K562 (cell line): ENCODE data around the gene TRIM32. TPM values are rescaled to one million over a fixed set of nuclear protein-coding genes. Genes with fewer than 3 reads are reported as not detected.

Source experiments
- ARID1B ChIP-seq: fragments of 450-650 bp; IDR thresholded peaks from 2 replicates; pipeline ENCODE4 v1.6.1; 2016; ENCODE audit warnings: antibody characterized with exemption, mild to moderate bottlenecking, inconsistent platforms
- BCL6 ChIP-seq: fragments of 250-450 bp; sonication (Bioruptor Pico); IDR thresholded peaks from 2 replicates; pipeline ENCODE4 v1.4.0; 2020
- ETS2 ChIP-seq: IDR thresholded peaks from 2 replicates; pipeline ENCODE4 v1.6.1; 2016; ENCODE audit warnings: borderline replicate concordance, missing genetic modification characterization, mild to moderate bottlenecking, moderate library complexity, missing compliant biosample characterization; ENCODE audit not compliant: poor library complexity, severe bottlenecking
- HNRNPK ChIP-seq: fragments of 200-400 bp; formaldehyde crosslinking; IDR thresholded peaks from one replicate; pipeline ENCODE4 v1.6.1; 2018; ENCODE audit warnings: mild to moderate bottlenecking, low read depth, low read length; ENCODE audit not compliant: poor library complexity, severe bottlenecking
- MYBL2 ChIP-seq, 2 experiments: fragments of 450-650 bp in 1 of 2; sonication (generic) in 1 of 2; formaldehyde crosslinking in 1 of 2; IDR thresholded peaks; 2 replicates each; pipeline versions ENCODE4 v1.6.1 to v1.8.1; 2017 to 2022; ENCODE audit warnings: borderline replicate concordance in 1 of 2, inconsistent platforms in 1 of 2, low read depth in 1 of 2, mild to moderate bottlenecking in 1 of 2, missing genetic modification reagents in 1 of 2, moderate library complexity in 1 of 2
- POLR2B ChIP-seq: fragments of 450-650 bp; IDR thresholded peaks from 2 replicates; pipeline ENCODE4 v1.6.1; 2018; ENCODE audit warnings: low read depth; ENCODE audit not compliant: partially characterized antibody
- PRDM10 ChIP-seq: fragments of 450-650 bp; IDR thresholded peaks from 2 replicates; pipeline ENCODE4 v1.6.1; 2018; ENCODE audit not compliant: partially characterized antibody
- RHOXF2B ChIP-seq: fragments of 250-450 bp; sonication (Bioruptor Pico); conservative IDR thresholded peaks from 2 replicates; pipeline ENCODE4 v1.5.1; 2021
- VEZF1 ChIP-seq: fragments of 200-800 bp; sonication (Bioruptor generic); IDR thresholded peaks from 2 replicates; pipeline ENCODE4 v1.6.1; 2017; ENCODE audit warnings: missing genetic modification characterization, missing compliant biosample characterization
- YY1 ChIP-seq, 3 experiments: IDR thresholded peaks; 2 replicates each; pipeline ENCODE4 v1.6.1; 2011; ENCODE audit warnings: low read length in 2 of 3, mild to moderate bottlenecking in 2 of 3, moderate library complexity in 2 of 3, borderline replicate concordance in 1 of 3, control low read depth in 1 of 3, low read depth in 1 of 3; ENCODE audit not compliant: insufficient read depth in 3 of 3, insufficient replicate concordance in 2 of 3, control insufficient read depth in 1 of 3, insufficient read length in 1 of 3; ENCODE audit errors: extremely low read depth in 1 of 3
- ZBTB11 ChIP-seq, 3 experiments: fragments of 200-800 bp in 1 of 3; fragments of 250-450 bp in 1 of 3; fragments of 450-650 bp in 1 of 3; sonication (Bioruptor Pico) in 1 of 3; sonication (Bioruptor generic) in 1 of 3; formaldehyde crosslinking in 1 of 3; IDR thresholded peaks; 2 replicates each; pipeline versions ENCODE4 v1.6.1 to v1.8.0; 2016 to 2022; ENCODE audit warnings: mild to moderate bottlenecking in 2 of 3, missing genetic modification characterization in 2 of 3, missing compliant biosample characterization in 1 of 3, moderate library complexity in 1 of 3
- ZNF589 ChIP-seq: fragments of 200-800 bp; sonication (Bioruptor generic); IDR thresholded peaks from 2 replicates; pipeline ENCODE4 v1.6.1; 2016; ENCODE audit warnings: low read depth, missing genetic modification characterization, missing compliant biosample characterization
- ZNF740 ChIP-seq, 3 experiments: fragments of 200-800 bp in 1 of 3; sonication (Bioruptor generic) in 1 of 3; sonication (generic) in 1 of 3; formaldehyde crosslinking in 1 of 3; IDR thresholded peaks; 2 replicates each; pipeline versions ENCODE4 v1.6.1 to v1.8.0; 2016 to 2022; ENCODE audit warnings: mild to moderate bottlenecking in 2 of 3, missing compliant biosample characterization in 2 of 3, missing genetic modification characterization in 2 of 3, missing genetic modification reagents in 1 of 3
- ZNF778 ChIP-seq: fragments of 450-650 bp; formaldehyde crosslinking; IDR thresholded peaks from 2 replicates; pipeline ENCODE4 v1.4.0; 2020; ENCODE audit warnings: mild to moderate bottlenecking, moderate library complexity
- polyA plus RNA-seq, 8 experiments: library from polyadenylated mRNA; depleted of rRNA in 4 of 8; stranded (reverse) in 5 of 8; unstranded in 3 of 8; fragments of >200 nt; fragmentation: Nextera tagmentation in 2 of 8; fragmentation: Illumina TruSeq in 1 of 8; extraction: Ambion mirVana in 2 of 8; extraction: Trizol in 1 of 8; gene quantifications; 2 replicates each; pipeline versions ENCODE4 v1.2.1 to v1.2.3, GENCODE V29; 2011 to 2014; ENCODE audit warnings: inconsistent platforms in 1 of 8, missing spikeins in 1 of 8
- total RNA-seq, 7 experiments: library from RNA; depleted of rRNA in 6 of 7; stranded (reverse); fragments of >200 nt in 6 of 7; fragmentation: Illumina TruSeq in 2 of 7; extraction: Trizol in 2 of 7; gene quantifications; 2 replicates each; pipeline versions ENCODE4 v1.2.1 to v1.2.3, GENCODE V29; 2011 to 2021; ENCODE audit warnings: low replicate concordance in 1 of 7

TRIM32 gene
- total and polyA plus RNA-seq, 9 of the 15 experiments (the other 6 are each of a cell fraction or from before 2014, with no cell fraction given) = 3.5 to 9.4 (median 5.9) TPM

- TF ChIP-seq ZNF740 (CRISPR knock-in tag; IDR thresholded peaks at IDR 0.05) (peak; percentile 88), ZNF740 (tag; IDR thresholded peaks at IDR 0.05) (peak in 1 of 2 experiments; percentile 83; a peak in 2 of 4 replicates), POLR2B (peak; percentile 44), ZNF589 (CRISPR knock-in tag) (no peak), YY1 (IDR thresholded peaks at IDR 0.05; ENCODE audit: borderline replicate concordance in 1 of 3, control insufficient read depth in 1 of 3, extremely low read depth in 1 of 3, insufficient read depth in 3 of 3, insufficient read length in 1 of 3, insufficient replicate concordance in 2 of 3, low read depth in 1 of 3, low read length in 2 of 3) (peak in 1 of 3 experiments; percentile 7), RHOXF2B (CRISPR knock-in tag) (no peak), ZNF778 (CRISPR knock-in tag) (no peak), PRDM10 (peak; percentile 65), ETS2 (no peak), ZBTB11 (CRISPR knock-in tag; IDR thresholded peaks at IDR 0.05) (no peak), BCL6 (CRISPR knock-in tag) (no peak), MYBL2 (IDR thresholded peaks at IDR 0.05; ENCODE audit: low read depth) (no peak), MYBL2 (CRISPR knock-in tag; IDR thresholded peaks at IDR 0.05; ENCODE audit: borderline replicate concordance) (no peak), ARID1B (0 out of 2 replicates have a peak, but pooled peaks have one; percentile 4), VEZF1 (CRISPR knock-in tag) (peak; percentile 72), HNRNPK (peak; percentile 59)
Observed at GRCh38 chr9:116687074-116687753, at the start of gene TRIM32 (continued).
